ENCODE data around the gene NPC1L1.

DNA sequence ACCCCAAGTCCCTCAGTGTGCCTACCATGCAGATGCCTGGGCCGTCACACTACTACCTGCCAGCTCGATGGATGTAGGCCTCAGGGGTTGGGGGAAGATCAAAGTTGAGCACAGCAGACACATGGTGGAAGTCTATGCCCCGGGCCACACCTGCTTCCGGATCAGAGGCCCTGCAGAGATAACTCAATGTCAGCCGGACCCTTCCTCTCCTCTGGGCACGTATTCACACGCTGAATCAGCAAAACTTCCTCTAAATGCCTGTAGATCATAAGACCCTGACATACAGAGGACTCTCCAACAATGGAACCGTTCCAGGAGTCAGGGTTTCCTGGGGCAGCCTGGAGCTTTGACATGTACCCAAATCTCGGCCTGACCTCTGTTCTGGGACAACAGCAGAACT lies 28.8 kb upstream of the NPC1L1 start:
- TF ChIP-seq, protein P1, sequence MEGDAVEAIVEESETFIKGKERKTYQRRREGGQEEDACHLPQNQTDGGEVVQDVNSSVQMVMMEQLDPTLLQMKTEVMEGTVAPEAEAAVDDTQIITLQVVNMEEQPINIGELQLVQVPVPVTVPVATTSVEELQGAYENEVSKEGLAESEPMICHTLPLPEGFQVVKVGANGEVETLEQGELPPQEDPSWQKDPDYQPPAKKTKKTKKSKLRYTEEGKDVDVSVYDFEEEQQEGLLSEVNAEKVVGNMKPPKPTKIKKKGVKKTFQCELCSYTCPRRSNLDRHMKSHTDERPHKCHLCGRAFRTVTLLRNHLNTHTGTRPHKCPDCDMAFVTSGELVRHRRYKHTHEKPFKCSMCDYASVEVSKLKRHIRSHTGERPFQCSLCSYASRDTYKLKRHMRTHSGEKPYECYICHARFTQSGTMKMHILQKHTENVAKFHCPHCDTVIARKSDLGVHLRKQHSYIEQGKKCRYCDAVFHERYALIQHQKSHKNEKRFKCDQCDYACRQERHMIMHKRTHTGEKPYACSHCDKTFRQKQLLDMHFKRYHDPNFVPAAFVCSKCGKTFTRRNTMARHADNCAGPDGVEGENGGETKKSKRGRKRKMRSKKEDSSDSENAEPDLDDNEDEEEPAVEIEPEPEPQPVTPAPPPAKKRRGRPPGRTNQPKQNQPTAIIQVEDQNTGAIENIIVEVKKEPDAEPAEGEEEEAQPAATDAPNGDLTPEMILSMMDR (IDR thresholded peaks at IDR 0.05), result no peak
- no peak for TF ChIP-seq POLR2A (IDR thresholded peaks at IDR 0.05)
